ENCODE data around the gene SNX21. TPM values are rescaled to one million over a fixed set of nuclear protein-coding genes. Genes with fewer than 3 reads are reported as not detected.

SNX21 gene
- total and polyA plus RNA-seq, 2 donors (not counting 3 experiments of a cell fraction or from before 2014, with no cell fraction given), result 11.6 to 11.9 TPM

- dilution Hi-C loops (cut with MboI; ENCODE audit: extremely low pct_ligation_motif_present, low sequenced_read_pairs), result no loop called here
- no peaks in the 10 kb centered on the region for H3K79me2 ChIP-seq (ENCODE audit: control insufficient read depth, insufficient read depth, low read length)
- H3K4me3 ChIP-seq (replicated peaks in 1 of 3; ENCODE audit: insufficient read depth in 1 of 3, low read depth in 1 of 3, low read length in 3 of 3), result peak within 1 kb of the TSS; percentile 47 to 81 (median 57)
- intact Hi-C loops (cut with micrococcal nuclease), result loop anchor here (1.0 to 2.0 kb wide), 8 partner anchors 19 to 92 kb away; partner anchors contain the start of genes ACOT8, PCIF1 and ZSWIM3
- peak within 1 kb of the TSS; percentile 73 for H3K4me2 ChIP-seq (ENCODE audit: insufficient read depth, low read length)
- FAIRE-seq (peak; percentile 92), DNase-seq (ENCODE audit: low read depth, low spot score) (peak; percentile 88)
- H2AFZ ChIP-seq (ENCODE audit: low read depth, low read length), result peak within 1 kb of the TSS; percentile 61
- TF ChIP-seq POLR2AphosphoS5 (IDR thresholded peaks at IDR 0.05; ENCODE audit: insufficient read depth, low read depth, low read length), result peak; percentile 75
- no peak for TF ChIP-seq JUN (IDR thresholded peaks at IDR 0.05; ENCODE audit: borderline replicate concordance, insufficient read depth, insufficient read length, low read depth)
- peak; percentile 74 for TF ChIP-seq POLR2A (IDR thresholded peaks at IDR 0.05; ENCODE audit: low read depth, low read length)
- TF ChIP-seq MAX (IDR thresholded peaks at IDR 0.05; ENCODE audit: insufficient read depth, insufficient read length), result peak; percentile 96
- H3K9me3 ChIP-seq (replicated peaks; ENCODE audit: control insufficient read depth, insufficient read depth, low read length), result no peaks in the 10 kb centered on the region
- H4K20me1 ChIP-seq (replicated peaks; ENCODE audit: control insufficient read depth, extremely low read depth, insufficient read depth, low read length), result no peaks in the 10 kb centered on the region
- H3K9me1 ChIP-seq (replicated peaks; ENCODE audit: control insufficient read depth, extremely low read depth, insufficient read depth, low read length), result no peaks in the 10 kb centered on the region
- POLR2A ChIA-PET, result interaction anchor here (0.9 to 3.5 kb wide), 5 partner anchors 9 to 69 kb away, joined by 3 to 26 read pairs (median 3); partner anchors contain the start of genes PCIF1, PLTP and ZSWIM1
- peak within 1 kb of the TSS; percentile 50 for H3K27ac ChIP-seq (ENCODE audit: insufficient read depth, low read depth, low read length)
- TSS peak; percentile 35 for BruUV-seq (replicated peaks)
- H3K36me3 ChIP-seq (ENCODE audit: control insufficient read depth in 2 of 2, extremely low read depth in 1 of 2, insufficient read depth in 2 of 2, low read length in 2 of 2), result peaks cover 0 to 19% of the 10 kb centered on the region in 2 experiments
- no peaks in the 10 kb centered on the region for H3K27me3 ChIP-seq (ENCODE audit: control insufficient read depth in 2 of 2, insufficient read depth in 2 of 2, low read length in 2 of 2)
- CTCF ChIA-PET, result interaction anchor here (0.7 to 4.9 kb wide), 15 partner anchors 10 to 931 kb away, joined by 3 to 50 read pairs (median 7); partner anchors contain the start of genes PCIF1, PLTP, TOMM34 and ZNF335
- peak within 1 kb of the TSS; percentile 65 for H3K9ac ChIP-seq (replicated peaks; ENCODE audit: extremely low read depth, insufficient read depth, low read length)
- H3K4me1 ChIP-seq (ENCODE audit: control insufficient read depth, extremely low read depth, insufficient read depth, low read length), result peaks cover 22% of the 10 kb centered on the region
These were observed 57.7 kb downstream of the SNX21 start, which contains the start of the genes CTSA and NEURL2 for GRCh38 chr20:45890985-45891983. CTSA (plus strand) TSS chr20:45891335; CDS start chr20:45891569, 234 bp downstream. NEURL2 (minus strand) TSS chr20:45891208; CDS start chr20:45890991, 217 bp downstream.
